Ascending aorta (tissue), 2 donors: ENCODE results near the gene MAPT. TPM values are rescaled to one million over a fixed set of nuclear protein-coding genes. Genes with fewer than 3 reads are reported as not detected.

Source experiments
- DNase-seq, 2 donors: peaks; one replicate each; pipeline ENCODE4 v3.0.0-alpha.2; 2019; ENCODE audit warnings: low spot score in 2 of 2
- H3K27ac ChIP-seq, 2 donors: fragments of 200-600 bp; sonication (generic); one replicate each; pipeline ENCODE4 v1.5.1; 2016 to 2017; ENCODE audit warnings: mild to moderate bottlenecking in 1 of 2
- H3K27me3 ChIP-seq: fragments of 200-600 bp; sonication (generic); one replicate; pipeline ENCODE4 v1.5.1; 2017
- H3K36me3 ChIP-seq, 2 donors: fragments of 200-600 bp; sonication (generic); one replicate each; pipeline ENCODE4 v1.5.1; 2016
- H3K4me1 ChIP-seq, 2 donors: fragments of 200-600 bp; sonication (generic); one replicate each; pipeline ENCODE4 v1.5.1; 2016 to 2017; ENCODE audit warnings: mild to moderate bottlenecking in 1 of 2
- H3K4me3 ChIP-seq, 2 donors: fragments of 200-600 bp; sonication (generic); one replicate each; pipeline ENCODE4 v1.5.1; 2016 to 2017; ENCODE audit warnings: mild to moderate bottlenecking in 1 of 2
- H3K9me3 ChIP-seq, 2 donors: fragments of 200-600 bp; sonication (generic); one replicate each; pipeline ENCODE4 v1.5.1; 2016
- CTCF ChIP-seq, 3 experiments: fragments of 200-600 bp in 2 of 3; fragments of 450-650 bp in 1 of 3; sonication (generic) in 2 of 3; IDR thresholded peaks; one replicate each; pipeline ENCODE4 v1.5.1; 2016 to 2019; ENCODE audit warnings: antibody characterized with exemption in 3 of 3, mild to moderate bottlenecking in 1 of 3, moderate library complexity in 1 of 3
- intact Hi-C: fragments of 100-400 bp; cut with DNase I; formaldehyde crosslinking; loops from one replicate; pipeline ENCODE4 v1.15.1; 2023
- total RNA-seq: library from RNA; depleted of rRNA; stranded (reverse); fragments of >200 nt; gene quantifications from one replicate; pipeline ENCODE4 v1.1.0, GENCODE V29; 2016

Gene MAPT
- total RNA-seq, 1 donor from 2014 or later = 0.32 TPM

- H3K4me3 ChIP-seq = no peak overlapping the region
- no peaks in the 10 kb centered on the region for H3K9me3 ChIP-seq
- H3K27ac ChIP-seq = no peak overlapping the region
- H3K4me1 ChIP-seq = no peaks in the 10 kb centered on the region
- peaks cover 65 to 69% of the 10 kb centered on the region in 2 donors for H3K36me3 ChIP-seq
- H3K27me3 ChIP-seq = no peaks in the 10 kb centered on the region
- no peak for DNase-seq
- TF ChIP-seq CTCF (IDR thresholded peaks at IDR 0.05) = no peak
- intact Hi-C loops = no loop called here
Measured at GRCh38 chr17:46031920-46032319, 137.6 kb downstream of the MAPT start.

- no peak overlapping the region for H3K27ac ChIP-seq
- H3K9me3 ChIP-seq = no peaks in the 10 kb centered on the region
- no peak for DNase-seq
- peaks cover 75 to 79% of the 10 kb centered on the region in 2 donors for H3K36me3 ChIP-seq
- TF ChIP-seq CTCF (IDR thresholded peaks at IDR 0.05) = no peak
- intact Hi-C loops = no loop called here
- H3K4me3 ChIP-seq = no peak overlapping the region
- H3K27me3 ChIP-seq = no peaks in the 10 kb centered on the region
- H3K4me1 ChIP-seq = no peaks in the 10 kb centered on the region
Measured at GRCh38 chr17:46032909-46033308, 138.6 kb downstream of the MAPT start.

DNA sequence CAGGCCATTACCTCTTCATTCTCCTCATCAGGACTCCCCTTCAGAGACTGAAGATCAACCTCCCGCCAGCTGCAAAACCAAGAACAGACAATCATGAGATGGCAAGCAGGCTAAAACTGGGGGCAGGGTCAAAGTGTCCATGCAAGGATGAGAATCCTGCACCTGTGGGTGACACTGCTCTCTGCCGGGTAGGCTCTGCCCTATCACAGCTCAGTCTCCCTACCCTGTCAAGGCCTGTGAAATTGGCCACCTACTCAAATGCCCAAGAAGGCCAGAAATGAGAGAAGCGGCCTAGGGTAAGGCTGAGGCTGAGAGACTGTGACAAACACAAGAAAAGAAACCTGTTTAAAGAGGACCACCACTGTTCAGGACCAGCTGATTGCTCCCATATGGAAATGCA is 139.0 kb downstream of the MAPT start:
- Histone ChIP-seq H3K27ac (no peak overlapping the region), H3K36me3 (peaks cover 80 to 84% of the 10 kb centered on the region in 2 donors), H3K4me3 (no peak overlapping the region), H3K9me3 (no peaks in the 10 kb centered on the region), H3K27me3 (no peaks in the 10 kb centered on the region), H3K4me1 (no peaks in the 10 kb centered on the region)
- no peak for DNase-seq
- intact Hi-C loops = no loop called here
- TF ChIP-seq CTCF (IDR thresholded peaks at IDR 0.05) = no peak

DNA sequence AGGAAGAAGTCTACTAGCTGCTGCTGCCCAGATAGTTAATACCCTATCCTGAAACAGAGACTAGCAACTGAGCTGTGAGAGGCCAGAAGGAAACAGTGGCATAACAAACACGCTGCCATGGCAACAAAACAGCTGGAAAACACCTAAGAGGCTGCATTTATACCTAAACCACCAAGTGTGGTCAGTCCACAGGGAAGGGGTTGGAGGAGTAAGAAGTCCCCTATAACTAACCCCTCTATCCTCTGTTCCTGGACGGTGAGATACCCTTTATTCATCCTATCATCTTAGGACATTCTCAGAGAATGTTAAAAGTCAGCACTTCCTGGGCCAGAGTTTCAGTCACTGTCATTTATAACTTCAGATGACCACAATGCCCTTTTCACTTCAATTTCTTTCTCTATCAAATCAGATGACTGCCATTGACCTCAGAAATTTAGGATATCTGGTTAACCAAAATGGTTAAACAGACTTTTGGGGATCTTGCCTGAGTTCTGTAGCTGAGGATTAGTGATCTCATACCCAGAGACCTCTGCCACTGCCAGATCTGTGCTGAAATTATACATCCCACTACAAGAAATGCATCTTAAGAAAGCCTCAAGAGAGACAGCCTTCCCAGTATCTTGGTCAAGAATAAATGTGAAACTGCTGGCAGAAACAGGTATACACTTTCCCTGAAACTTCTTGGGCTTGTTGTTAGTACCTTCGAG is 140.9 kb downstream of the MAPT start:
- intact Hi-C loops = loop anchor here (5.0 kb wide), 1 partner anchor 232 kb away; no protein-coding TSS in a partner anchor
- no peaks in the 10 kb centered on the region for H3K4me1 ChIP-seq
- peaks cover 91 to 96% of the 10 kb centered on the region in 2 donors for H3K36me3 ChIP-seq
- H3K4me3 ChIP-seq = no peak overlapping the region
- no peak overlapping the region for H3K27ac ChIP-seq
- TF ChIP-seq CTCF (IDR thresholded peaks at IDR 0.05) = no peak
- no peaks in the 10 kb centered on the region for H3K9me3 ChIP-seq
- no peak for DNase-seq
- no peaks in the 10 kb centered on the region for H3K27me3 ChIP-seq

DNA sequence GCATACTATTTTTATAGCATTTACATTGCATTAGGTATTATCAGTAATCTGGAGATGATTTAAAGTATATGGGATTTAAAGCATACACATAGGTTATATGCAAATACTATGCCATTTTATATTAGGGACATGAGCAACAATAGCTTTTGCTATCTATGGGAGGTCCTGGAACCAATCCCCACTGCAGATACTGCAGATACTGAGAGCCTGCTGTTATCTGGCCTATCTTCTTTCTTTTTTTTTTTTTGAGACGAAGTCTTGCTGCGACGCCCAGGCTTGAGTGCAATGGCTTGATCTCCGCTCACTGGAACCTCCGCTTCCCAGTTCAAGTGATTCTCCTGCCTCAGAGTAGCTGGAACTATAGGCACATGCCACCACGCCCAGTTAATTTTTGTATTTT is 142.1 kb downstream of the MAPT start:
- no peaks in the 10 kb centered on the region for H3K9me3 ChIP-seq
- intact Hi-C loops = loop anchor here (5.0 kb wide), 1 partner anchor 231 kb away; no protein-coding TSS in a partner anchor
- H3K27ac ChIP-seq = no peak overlapping the region
- no peak for DNase-seq
- H3K4me1 ChIP-seq = no peaks in the 10 kb centered on the region
- H3K27me3 ChIP-seq = no peaks in the 10 kb centered on the region
- peaks cover 78 to 84% of the 10 kb centered on the region in 2 donors for H3K36me3 ChIP-seq
- TF ChIP-seq CTCF (IDR thresholded peaks at IDR 0.05) = no peak
- H3K4me3 ChIP-seq = no peak overlapping the region
